VCaP (cell line): ENCODE measurements around the gene TBC1D4.

Source experiments
- H3K27ac ChIP-seq: fragments of 450-650 bp; 2 replicates; pipeline ENCODE4 v1.5.1; 2017
- TF ChIP-seq, protein P1 (sequence below): fragments of 450-650 bp; conservative IDR thresholded peaks from 2 replicates; pipeline ENCODE4 v1.5.1; 2017; ENCODE audit warnings: mild to moderate bottlenecking, moderate library complexity

The TBC1D4 gene

DNA sequence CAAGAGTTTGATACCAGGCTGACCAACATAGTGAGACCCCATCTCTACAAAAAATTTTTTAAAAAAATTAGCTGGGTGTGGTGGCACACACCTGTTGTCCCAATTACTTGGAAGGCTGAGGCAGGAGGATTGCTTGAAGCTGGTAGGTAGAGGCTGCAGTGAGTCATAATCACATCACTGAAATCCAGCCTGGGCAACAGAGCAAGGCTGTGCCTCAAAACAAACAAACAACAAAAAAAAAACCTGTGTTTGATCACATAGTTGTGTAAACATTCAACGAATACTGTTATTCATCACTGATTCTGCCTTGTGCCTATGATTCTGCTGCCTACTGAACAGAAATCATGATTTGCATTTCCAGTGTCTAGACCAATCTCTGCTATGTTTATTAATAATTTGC is 134.0 kb downstream of the TBC1D4 start:
- TF ChIP-seq, protein P1, sequence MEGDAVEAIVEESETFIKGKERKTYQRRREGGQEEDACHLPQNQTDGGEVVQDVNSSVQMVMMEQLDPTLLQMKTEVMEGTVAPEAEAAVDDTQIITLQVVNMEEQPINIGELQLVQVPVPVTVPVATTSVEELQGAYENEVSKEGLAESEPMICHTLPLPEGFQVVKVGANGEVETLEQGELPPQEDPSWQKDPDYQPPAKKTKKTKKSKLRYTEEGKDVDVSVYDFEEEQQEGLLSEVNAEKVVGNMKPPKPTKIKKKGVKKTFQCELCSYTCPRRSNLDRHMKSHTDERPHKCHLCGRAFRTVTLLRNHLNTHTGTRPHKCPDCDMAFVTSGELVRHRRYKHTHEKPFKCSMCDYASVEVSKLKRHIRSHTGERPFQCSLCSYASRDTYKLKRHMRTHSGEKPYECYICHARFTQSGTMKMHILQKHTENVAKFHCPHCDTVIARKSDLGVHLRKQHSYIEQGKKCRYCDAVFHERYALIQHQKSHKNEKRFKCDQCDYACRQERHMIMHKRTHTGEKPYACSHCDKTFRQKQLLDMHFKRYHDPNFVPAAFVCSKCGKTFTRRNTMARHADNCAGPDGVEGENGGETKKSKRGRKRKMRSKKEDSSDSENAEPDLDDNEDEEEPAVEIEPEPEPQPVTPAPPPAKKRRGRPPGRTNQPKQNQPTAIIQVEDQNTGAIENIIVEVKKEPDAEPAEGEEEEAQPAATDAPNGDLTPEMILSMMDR: no peak
- no peak overlapping the region for H3K27ac ChIP-seq

- H3K27ac ChIP-seq: no peak overlapping the region
- TF ChIP-seq, protein P1: no peak
Observed at GRCh38 chr13:75347457-75347856, 134.5 kb downstream of the TBC1D4 start.

- no peak overlapping the region for H3K27ac ChIP-seq
- TF ChIP-seq, protein P1: no peak
Observed at GRCh38 chr13:75345193-75345592, 136.8 kb downstream of the TBC1D4 start.

GRCh38 chr13:75341028-75341427 is 140.9 kb downstream of the TBC1D4 start:
- TF ChIP-seq, protein P1: no peak
- H3K27ac ChIP-seq: no peak overlapping the region

GRCh38 chr13:75339635-75340374 is 142.2 kb downstream of the TBC1D4 start:
- TF ChIP-seq, protein P1: no peak
- no peak overlapping the region for H3K27ac ChIP-seq

DNA sequence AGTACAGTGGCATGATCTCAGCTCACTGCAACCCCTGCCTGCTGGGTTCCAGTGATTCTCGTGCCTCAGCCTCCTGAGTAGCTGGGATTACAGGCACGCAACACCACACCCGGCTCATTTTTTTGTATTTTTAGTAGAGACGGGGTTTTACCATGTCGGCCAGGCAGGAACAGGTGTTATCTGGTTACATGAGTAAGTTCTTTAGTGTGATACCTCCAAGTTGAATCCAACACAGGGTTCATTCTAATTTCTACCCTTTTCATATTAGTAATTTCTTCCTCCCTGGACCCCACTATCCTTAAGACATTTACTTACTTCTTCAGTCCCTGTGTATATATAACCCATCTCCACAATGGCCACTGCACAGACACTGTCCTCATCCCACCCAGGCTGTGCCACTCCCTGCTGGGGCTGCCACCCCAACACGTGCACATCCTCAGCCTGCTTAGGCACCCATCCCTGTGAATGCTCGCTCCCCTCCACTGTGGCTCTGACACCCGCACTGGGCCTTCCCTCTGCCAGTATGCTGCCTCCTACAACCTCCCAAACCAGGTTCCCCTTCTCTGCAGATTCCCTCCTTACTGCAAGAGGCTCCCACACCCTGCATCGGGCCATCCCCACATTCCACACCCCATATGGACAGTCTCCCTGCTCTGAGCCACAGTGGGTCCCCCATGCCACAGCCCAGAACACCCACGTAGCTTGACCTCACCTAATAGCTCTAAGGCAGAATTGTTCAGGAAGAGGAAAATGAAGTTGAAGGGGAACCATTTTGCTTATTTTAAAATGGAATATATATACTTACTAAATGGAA is 147.1 kb downstream of the TBC1D4 start:
- no peak overlapping the region for H3K27ac ChIP-seq
- TF ChIP-seq, protein P1: no peak

GRCh38 chr13:75333103-75333502 is 148.9 kb downstream of the TBC1D4 start:
- H3K27ac ChIP-seq: no peak overlapping the region
- TF ChIP-seq, protein P1: no peak
